ENCODE results near the gene CCDC198.

CCDC198 gene

GRCh38 chr14:57462551-57462950 is 31.1 kb downstream of the CCDC198 start:
- DNase-seq = no peak

GRCh38 chr14:57461777-57462320 is 31.8 kb downstream of the CCDC198 start:
- no peak for DNase-seq

DNA sequence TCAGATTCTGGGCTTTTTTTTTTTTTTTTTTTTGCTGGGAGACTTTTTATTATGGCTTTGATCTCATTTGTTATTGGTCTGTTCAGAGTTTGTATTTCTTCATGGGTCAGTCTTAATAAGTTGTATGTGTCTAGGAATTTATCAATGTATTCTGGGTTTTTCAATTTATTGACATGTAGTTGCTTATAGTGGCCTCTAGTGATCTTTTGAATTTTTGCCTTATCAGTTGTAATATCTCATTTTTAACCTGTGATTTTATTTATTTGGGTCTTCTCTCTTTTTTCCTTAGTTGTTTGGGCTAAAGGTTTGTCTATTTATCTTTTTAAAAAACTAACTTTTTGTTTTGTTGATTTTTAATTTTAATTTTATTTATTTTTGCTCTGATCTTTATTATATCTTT is 57.7 kb downstream of the CCDC198 start:
- DNase-seq = no peak

- no peak for DNase-seq
Measured at GRCh38 chr14:57420986-57421385, 72.7 kb downstream of the CCDC198 start.

- no peak for DNase-seq
Measured at GRCh38 chr14:57420033-57420432, 73.6 kb downstream of the CCDC198 start.

Data from KG1 (cell line).